NCI-H774 (cell line): Measurements from ENCODE around the gene S100A5.
A peak's percentile ranks its signal among the peaks of the same experiment; 100 is the strongest.
"Not testable (repeated sequence)": the region's sequence is repeated elsewhere in the genome, so short reads cannot be mapped to it uniquely, and the experiment has no call there.

Experiments
- DNase-seq: peaks from one replicate; lab custom pipeline; 2025; lab: John Stamatoyannopoulos, UW

S100A5 gene

GRCh38 chr1:153566414-153567371, 26.0 kb upstream of the S100A5 start:
- peak; percentile 3 for DNase-seq

- no peak for DNase-seq
Observed at GRCh38 chr1:153565529-153566374, 25.0 kb upstream of the S100A5 start, which contains the start of gene S100A2. S100A2 (minus strand) TSS chr1:153565844; CDS start chr1:153563877, 1,967 bp downstream.

DNA sequence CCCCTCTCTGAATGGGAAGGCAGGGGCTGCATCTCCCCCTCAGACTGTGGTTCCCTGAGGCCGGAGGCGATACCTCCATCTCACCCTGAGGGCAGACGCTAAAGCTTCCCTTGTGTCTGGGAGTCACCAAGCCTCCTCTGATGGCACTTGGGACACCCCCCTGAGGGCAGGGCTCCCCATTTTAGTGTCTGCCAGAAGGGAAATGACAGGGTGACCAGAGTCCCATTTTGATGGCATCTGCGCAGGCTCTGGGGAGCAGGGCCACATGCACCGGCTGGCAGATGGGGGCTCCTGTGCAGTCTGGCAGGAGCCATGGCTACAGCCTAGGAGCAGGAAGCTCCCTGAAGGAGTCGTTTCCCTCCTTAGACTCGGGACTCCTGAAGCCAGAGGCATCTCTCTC, 23.3 kb upstream of the S100A5 start:
- DNase-seq = no peak

GRCh38 chr1:153563483-153563901, 22.8 kb upstream of the S100A5 start:
- DNase-seq = no peak

- DNase-seq = not testable (repeated sequence)
Observed at GRCh38 chr1:153562021-153562420, 21.3 kb upstream of the S100A5 start.

- no peak for DNase-seq
Observed at GRCh38 chr1:153561466-153561985, 20.8 kb upstream of the S100A5 start.

DNA sequence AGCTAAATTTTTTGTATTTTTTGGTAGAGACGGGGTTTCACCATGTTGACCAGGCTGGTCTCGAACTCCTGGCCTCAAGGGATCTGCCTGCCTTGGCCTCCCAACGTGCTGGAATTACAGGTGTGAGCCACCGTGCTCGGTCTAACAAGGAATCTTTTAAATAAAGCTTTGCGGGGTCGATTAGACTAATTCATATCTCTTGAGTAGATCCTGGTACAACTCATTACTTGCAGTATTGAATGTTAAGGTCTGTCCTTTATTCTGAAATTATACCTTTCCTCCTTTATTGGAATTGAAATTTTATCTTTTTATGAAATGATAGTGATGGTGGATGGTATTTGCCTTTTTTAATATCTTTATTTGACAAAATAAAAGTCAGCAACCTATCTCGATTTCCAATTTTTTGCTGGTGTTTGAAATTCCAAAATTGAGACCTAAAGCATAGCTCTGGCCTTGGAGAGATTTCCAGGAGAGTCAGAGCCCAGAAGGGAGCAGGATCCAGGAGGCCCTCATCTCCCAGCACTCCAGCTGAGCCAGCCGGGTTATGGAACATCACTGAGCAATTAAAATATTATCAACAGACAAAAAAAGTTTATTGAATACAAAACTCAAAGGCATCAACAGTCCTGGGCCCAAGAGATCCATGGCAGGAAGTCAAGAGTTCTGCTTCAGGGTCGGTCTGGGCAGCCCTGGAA, 20.2 kb upstream of the S100A5 start:
- no peak for DNase-seq

DNA sequence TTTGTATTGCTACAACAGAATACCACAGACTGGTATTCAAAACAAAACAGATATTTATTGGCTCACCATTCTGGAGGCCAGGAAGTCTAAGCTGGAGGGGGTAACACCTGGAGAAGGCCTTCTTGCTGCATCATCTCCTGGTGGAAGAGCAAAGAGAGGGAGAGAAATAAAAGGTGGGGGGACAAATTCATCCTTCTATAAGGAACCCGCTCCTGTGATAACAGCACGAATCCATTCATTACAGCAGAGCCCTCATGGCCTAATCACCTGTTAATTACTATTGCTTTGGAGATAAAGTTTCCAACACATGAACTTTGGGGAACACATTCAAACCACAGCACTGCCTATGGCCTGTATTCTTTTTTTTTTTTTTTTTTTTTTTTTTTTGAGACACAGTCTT, 19.5 kb upstream of the S100A5 start:
- no peak for DNase-seq

DNA sequence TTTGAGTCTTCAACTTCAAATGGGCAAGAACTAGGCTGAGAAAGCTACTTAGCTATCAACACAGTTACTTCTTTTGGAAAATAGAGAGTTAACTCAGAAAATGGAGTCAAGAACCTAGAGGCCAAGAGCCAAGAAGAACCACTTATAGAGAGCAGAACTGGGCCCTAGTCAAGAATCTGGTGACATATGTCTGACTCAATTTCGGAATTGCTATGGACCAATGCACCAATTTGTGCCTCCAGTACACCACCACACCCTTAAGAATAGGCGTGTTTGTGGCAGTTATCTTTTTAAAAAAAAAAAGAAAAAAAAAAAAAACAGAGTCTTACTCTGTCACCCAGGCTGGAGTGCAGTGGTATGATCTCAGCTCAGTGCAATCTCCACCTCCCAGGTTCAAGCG, 17.1 kb upstream of the S100A5 start:
- no peak for DNase-seq

GRCh38 chr1:153556348-153556747, 15.6 kb upstream of the S100A5 start:
- DNase-seq = no peak

- DNase-seq = no peak
Observed at GRCh38 chr1:153553830-153554541, 13.3 kb upstream of the S100A5 start.

DNA sequence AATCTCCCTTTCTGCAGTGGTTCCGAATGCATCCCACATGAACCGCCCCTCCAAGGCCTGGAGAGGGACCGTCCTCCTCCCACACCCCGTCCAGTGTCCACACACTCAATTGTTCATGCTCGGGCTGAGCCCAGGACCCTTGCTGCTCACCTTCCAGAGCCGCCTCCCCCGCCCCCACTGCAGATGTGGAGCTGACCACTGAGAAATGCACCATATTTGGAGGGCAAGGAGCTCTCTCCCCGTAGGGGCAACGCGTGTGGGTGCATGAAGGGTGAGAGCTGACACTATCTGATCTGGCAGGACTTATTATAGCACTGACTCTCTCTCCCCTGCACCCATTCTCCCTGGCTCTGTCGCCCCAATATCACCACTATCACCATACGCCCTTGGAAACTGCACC, 12.4 kb upstream of the S100A5 start:
- no peak for DNase-seq

DNA sequence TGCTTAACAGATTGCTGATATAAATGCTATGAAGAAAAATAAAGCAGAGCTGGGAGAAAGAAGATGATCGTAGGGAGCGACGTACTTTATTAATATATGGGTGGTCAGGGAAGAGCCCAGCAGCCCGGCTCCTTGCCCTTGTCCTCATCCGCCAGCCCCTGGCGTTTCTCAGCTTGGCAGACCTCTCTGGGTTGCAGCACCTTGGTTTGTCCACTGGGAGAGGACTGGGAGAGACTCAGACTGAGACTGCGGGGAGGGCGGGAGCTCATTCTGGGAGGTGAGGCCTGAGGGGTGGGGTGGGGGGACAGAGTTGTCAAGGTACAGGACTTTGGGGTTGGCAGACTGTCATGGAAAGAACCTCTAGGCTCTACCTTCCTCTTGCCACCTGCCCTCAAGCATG, 11.6 kb upstream of the S100A5 start:
- no peak for DNase-seq

GRCh38 chr1:153550827-153551500, 10.2 kb upstream of the S100A5 start:
- no peak for DNase-seq

DNA sequence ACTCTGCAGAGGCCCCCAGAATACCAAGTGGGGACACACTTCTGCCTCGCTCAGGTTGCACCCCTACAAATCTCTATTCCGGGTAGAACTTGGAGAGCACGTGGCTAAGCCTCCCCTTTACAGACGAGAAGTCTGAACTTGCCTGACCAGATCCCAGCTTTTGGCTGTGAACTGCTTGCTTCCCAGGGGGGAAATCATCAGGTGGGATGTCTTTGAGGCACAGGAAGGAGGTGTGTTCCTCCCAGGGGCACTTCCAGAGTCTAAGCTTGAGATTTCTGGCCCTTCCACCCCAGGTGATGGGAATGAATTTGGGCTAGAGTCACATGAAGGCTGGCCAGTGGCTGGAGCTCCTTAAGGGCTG, 9.6 kb upstream of the S100A5 start:
- no peak for DNase-seq

DNA sequence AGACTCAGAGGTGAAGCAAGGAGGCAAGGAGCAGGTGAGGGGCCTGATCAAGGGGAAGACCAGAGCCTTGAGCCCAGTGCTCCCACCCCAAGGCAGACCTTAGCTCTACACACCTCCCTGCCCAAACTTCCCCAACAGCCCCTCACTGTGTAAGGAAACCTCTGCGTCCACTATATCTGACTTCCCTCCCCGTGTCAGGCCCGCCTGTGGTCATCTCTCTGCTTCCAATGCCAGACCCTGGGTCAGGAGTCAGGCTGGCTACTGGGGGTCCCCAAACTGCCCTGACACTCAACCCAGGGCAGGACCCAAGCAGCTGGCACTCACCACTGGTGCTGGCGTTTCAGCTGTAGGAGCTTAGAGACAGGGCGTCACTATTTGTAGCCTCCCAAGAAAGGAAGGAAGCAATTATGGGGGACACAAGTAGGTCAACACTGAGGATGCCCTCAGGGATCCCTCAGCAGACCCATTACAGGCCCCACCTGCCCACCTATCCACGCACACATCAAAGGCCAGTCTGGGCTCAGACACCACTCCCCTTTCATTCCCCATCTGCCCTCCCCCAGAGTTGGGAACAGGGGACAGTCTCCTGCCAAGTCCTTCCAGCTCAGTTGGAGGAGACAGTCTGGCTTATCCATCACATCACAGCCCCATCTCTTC, 9.1 kb upstream of the S100A5 start:
- DNase-seq = no peak

- no peak for DNase-seq
Observed at GRCh38 chr1:153548722-153549688, 8.3 kb upstream of the S100A5 start, which contains the start of gene S100A3. S100A3 (minus strand) TSS chr1:153549258; CDS start chr1:153548485, 773 bp downstream.

GRCh38 chr1:153547560-153548551, 7.1 kb upstream of the S100A5 start:
- no peak for DNase-seq
